Measurements from ENCODE around the gene BMF. TPM values are rescaled to one million over a fixed set of nuclear protein-coding genes. Genes with fewer than 3 reads are reported as not detected.
"Not testable (repeated sequence)": the region's sequence is repeated elsewhere in the genome, so short reads cannot be mapped to it uniquely, and the experiment has no call there.

BMF gene
- total RNA-seq, 4 donors from 2014 or later: 4.7 to 7.5 (median 6.0) TPM

- Histone ChIP-seq H3K9me3 (no peaks in the 10 kb centered on the region), H3K27ac (no peak overlapping the region), H3K36me3 (no peaks in the 10 kb centered on the region), H3K27me3 (peaks cover 26% of the 10 kb centered on the region), H3K4me1 (no peaks in the 10 kb centered on the region), H3K4me3 (no peak overlapping the region)
- no peak for ATAC-seq
- TF ChIP-seq CTCF (IDR thresholded peaks at IDR 0.05) (no peak), EP300 (IDR thresholded peaks at IDR 0.05) (no peak), POLR2A (IDR thresholded peaks at IDR 0.05) (no peak), POLR2AphosphoS5 (IDR thresholded peaks at IDR 0.05) (no peak)
- 84 to 87% methylated on average over 13 to 18 of the region's 19 CpGs for WGBS, 2 donors (ENCODE audit: low coverage in 1 of 2)
These were observed 22.3 kb upstream of the BMF start for GRCh38 chr15:40130799-40131502.

- H3K4me1 ChIP-seq: no peaks in the 10 kb centered on the region
- no peak for TF ChIP-seq CTCF (IDR thresholded peaks at IDR 0.05)
- peaks cover 26% of the 10 kb centered on the region for H3K27me3 ChIP-seq
- 72 to 96% methylated on average over 2 to 5 of the region's 5 CpGs for WGBS, 2 donors (ENCODE audit: low coverage in 1 of 2)
- ATAC-seq: no peak
- H3K4me3 ChIP-seq: no peak overlapping the region
- H3K27ac ChIP-seq: no peak overlapping the region
- H3K9me3 ChIP-seq: no peaks in the 10 kb centered on the region
- no peaks in the 10 kb centered on the region for H3K36me3 ChIP-seq
These were observed 21.4 kb upstream of the BMF start for GRCh38 chr15:40130118-40130517.

GRCh38 chr15:40128766-40129660 lies 20.3 kb upstream of the BMF start:
- no peaks in the 10 kb centered on the region for H3K9me3 ChIP-seq
- no peaks in the 10 kb centered on the region for H3K36me3 ChIP-seq
- H3K27ac ChIP-seq: no peak overlapping the region
- TF ChIP-seq POLR2A (IDR thresholded peaks at IDR 0.05): no peak
- TF ChIP-seq EP300 (IDR thresholded peaks at IDR 0.05): no peak
- no peak for TF ChIP-seq CTCF (IDR thresholded peaks at IDR 0.05)
- no peak for TF ChIP-seq POLR2AphosphoS5 (IDR thresholded peaks at IDR 0.05)
- H3K4me3 ChIP-seq: no peak overlapping the region
- no peaks in the 10 kb centered on the region for H3K4me1 ChIP-seq
- peaks cover 26% of the 10 kb centered on the region for H3K27me3 ChIP-seq
- no peak for ATAC-seq
- WGBS, 2 donors (ENCODE audit: low coverage in 1 of 2): 76 to 78% methylated on average over 20 to 23 of the region's 27 CpGs

GRCh38 chr15:40125950-40126349 lies 17.3 kb upstream of the BMF start:
- Histone ChIP-seq H3K4me1 (no peaks in the 10 kb centered on the region), H3K27me3 (peaks cover 22% of the 10 kb centered on the region), H3K36me3 (no peaks in the 10 kb centered on the region), H3K27ac (no peak overlapping the region), H3K4me3 (no peak overlapping the region), H3K9me3 (no peaks in the 10 kb centered on the region)
- no peak for TF ChIP-seq EP300 (IDR thresholded peaks at IDR 0.05)
- no peak for TF ChIP-seq POLR2AphosphoS5 (IDR thresholded peaks at IDR 0.05)
- no peak for TF ChIP-seq CTCF (IDR thresholded peaks at IDR 0.05)
- no peak for TF ChIP-seq POLR2A (IDR thresholded peaks at IDR 0.05)
- 91 to 93% methylated on average over 7 of the region's 7 CpGs for WGBS, 2 donors (ENCODE audit: low coverage in 1 of 2)
- ATAC-seq: no peak

- not testable (repeated sequence) for H3K36me3 ChIP-seq, ATAC-seq, H3K4me1 ChIP-seq, H3K4me3 ChIP-seq, H3K9me3 ChIP-seq, H3K27ac ChIP-seq
- 83 to 100% methylated on average over 1 of the region's 5 CpGs for WGBS, 2 donors (ENCODE audit: low coverage in 1 of 2)
- H3K27me3 ChIP-seq: peaks cover 18% of the 10 kb centered on the region
These were observed 16.2 kb upstream of the BMF start for GRCh38 chr15:40124807-40125285.

GRCh38 chr15:40124333-40124732 lies 15.7 kb upstream of the BMF start:
- H3K4me3 ChIP-seq, H3K9me3 ChIP-seq, H3K36me3 ChIP-seq, H3K4me1 ChIP-seq, ATAC-seq, H3K27ac ChIP-seq: not testable (repeated sequence)
- no CpG with 5 or more reads among the region's 3 CpGs for whole genome bisulfite sequencing, 2 donors (ENCODE audit: low coverage in 1 of 2)
- H3K27me3 ChIP-seq: peaks cover 13% of the 10 kb centered on the region

- WGBS, 2 donors (ENCODE audit: low coverage in 1 of 2): 80 to 100% methylated on average over 1 of the region's 5 CpGs
- not testable (repeated sequence) for H3K4me3 ChIP-seq, H3K4me1 ChIP-seq, H3K27me3 ChIP-seq, ATAC-seq, H3K36me3 ChIP-seq, H3K9me3 ChIP-seq, H3K27ac ChIP-seq
These were observed 15.2 kb upstream of the BMF start for GRCh38 chr15:40123863-40124262.

GRCh38 chr15:40122989-40123388 lies 14.3 kb upstream of the BMF start:
- H3K36me3 ChIP-seq, H3K9me3 ChIP-seq, ATAC-seq, H3K4me1 ChIP-seq, H3K27ac ChIP-seq, H3K4me3 ChIP-seq, H3K27me3 ChIP-seq: not testable (repeated sequence)
- 100% methylated on average over 1 of the region's 1 CpG for WGBS, 2 donors (ENCODE audit: low coverage in 1 of 2)
